Endothelial cell of hepatic sinusoid (primary cell): ENCODE measurements around the gene PACSIN1.

Experiments
- in situ Hi-C: cut with HindIII; loops from 2 replicates; pipeline ENCODE4 v1.10.0; 2017; ENCODE audit warnings: low sequenced_read_pairs

PACSIN1 gene

GRCh38 chr6:34575326-34575725, 109.5 kb downstream of the PACSIN1 start:
- in situ Hi-C loops = loop anchor here (25.0 kb wide), 1 partner anchor 688 kb away; no protein-coding TSS in a partner anchor

GRCh38 chr6:34576286-34576955, 110.5 kb downstream of the PACSIN1 start:
- in situ Hi-C loops = loop anchor here (25.0 kb wide), 1 partner anchor 689 kb away; no protein-coding TSS in a partner anchor

GRCh38 chr6:34578445-34579262, 112.8 kb downstream of the PACSIN1 start:
- in situ Hi-C loops = loop anchor here (25.0 kb wide), 1 partner anchor 691 kb away; no protein-coding TSS in a partner anchor

GRCh38 chr6:34580707-34581560, 115.1 kb downstream of the PACSIN1 start:
- in situ Hi-C loops = loop anchor here (25.0 kb wide), 1 partner anchor 694 kb away; no protein-coding TSS in a partner anchor

- in situ Hi-C loops = loop anchor here (25.0 kb wide), 1 partner anchor 694 kb away; no protein-coding TSS in a partner anchor
These were observed 115.7 kb downstream of the PACSIN1 start for GRCh38 chr6:34581561-34581920.

GRCh38 chr6:34583461-34583860, 117.6 kb downstream of the PACSIN1 start:
- in situ Hi-C loops = loop anchor here (25.0 kb wide), 1 partner anchor 696 kb away; no protein-coding TSS in a partner anchor

- in situ Hi-C loops = loop anchor here (25.0 kb wide), 1 partner anchor 697 kb away; no protein-coding TSS in a partner anchor
These were observed 118.2 kb downstream of the PACSIN1 start for GRCh38 chr6:34583861-34584604.

- in situ Hi-C loops = loop anchor here (25.0 kb wide), 1 partner anchor 697 kb away; no protein-coding TSS in a partner anchor
These were observed 118.8 kb downstream of the PACSIN1 start for GRCh38 chr6:34584694-34585093.
